Mucosa of descending colon (tissue), 3 donors: ENCODE data around the gene ARFRP1. TPM values are rescaled to one million over a fixed set of nuclear protein-coding genes. Genes with fewer than 3 reads are reported as not detected.

Source experiments
- ATAC-seq: fragments of 200-7000 bp; cut with Tn5 transposase; one replicate; pipeline ENCODE4 v1.9.1; 2020; ENCODE audit warnings: mild to moderate bottlenecking, moderate library complexity
- DNase-seq, 3 donors: peaks; one replicate each; pipeline ENCODE4 v3.0.0-alpha.2; 2020
- H3K36me3 ChIP-seq: fragments of 200-600 bp; one replicate; pipeline ENCODE4 v1.8.0; 2021; ENCODE audit warnings: low read depth, mild to moderate bottlenecking
- H3K4me1 ChIP-seq: fragments of 200-600 bp; one replicate; pipeline ENCODE4 v1.8.0; 2021; ENCODE audit warnings: low read depth, mild to moderate bottlenecking
- H3K4me3 ChIP-seq: fragments of 200-600 bp; one replicate; pipeline ENCODE4 v1.8.0; 2021; ENCODE audit warnings: mild to moderate bottlenecking
- H3K9me3 ChIP-seq: fragments of 200-600 bp; one replicate; pipeline ENCODE4 v1.8.0; 2021; ENCODE audit warnings: mild to moderate bottlenecking
- intact Hi-C, 2 donors: fragments of 100-400 bp; cut with DNase I in 1 of 2; cut with micrococcal nuclease in 1 of 2; formaldehyde crosslinking; loops; one replicate each; pipeline versions ENCODE4 v1.11.0 to v1.11.1; 2022; cut with DNase I, micrococcal nuclease
- total RNA-seq, 3 donors: library from RNA; stranded (reverse); fragmentation: NEBNext Ultra II Directional in 2 of 3; extraction: Animal tissue kit (Norgen Biotek cat#: 25700) in 2 of 3; gene quantifications; one replicate each; pipeline versions ENCODE4 v1.2.1 to v1.2.4, GENCODE V29; 2021 to 2023
- TF ChIP-seq, protein P1 (sequence below): fragments of 200-600 bp; IDR thresholded peaks from one replicate; pipeline ENCODE4 v1.8.0; 2022; ENCODE audit warnings: antibody characterized with exemption, mild to moderate bottlenecking
- donor health status: DM: no; HTN: no; CAD: no; lungs with moderate emphysema.
- donor health status: DM: no; HTN: no; CAD: no.
- donor health status: DM: no; HTN: yes; CAD: no.

The ARFRP1 gene
- total RNA-seq, 3 donors from 2014 or later: 64.5 to 69.7 (median 68.6) TPM

DNA sequence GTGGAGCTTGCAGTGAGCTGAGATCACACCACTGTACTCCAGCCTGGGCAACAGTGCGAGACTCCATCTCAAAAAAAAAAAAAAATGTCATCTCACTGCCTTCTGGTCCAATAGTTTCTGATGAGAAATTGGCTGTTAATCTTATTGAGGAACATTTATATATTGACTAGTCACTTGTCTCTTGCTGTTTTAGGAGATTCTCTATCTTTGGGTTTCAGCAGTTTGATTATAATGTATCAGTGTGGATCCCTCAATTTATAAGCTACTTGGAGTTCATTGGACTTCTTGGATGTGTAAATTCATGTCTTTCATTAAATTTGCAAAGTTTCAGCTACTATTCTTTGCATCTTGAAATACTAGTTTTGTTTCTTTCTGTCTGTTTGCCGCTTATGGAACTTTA lies 11.2 kb upstream of the ARFRP1 start:
- no peaks in the 10 kb centered on the region for H3K36me3 ChIP-seq
- TF ChIP-seq, protein P1, sequence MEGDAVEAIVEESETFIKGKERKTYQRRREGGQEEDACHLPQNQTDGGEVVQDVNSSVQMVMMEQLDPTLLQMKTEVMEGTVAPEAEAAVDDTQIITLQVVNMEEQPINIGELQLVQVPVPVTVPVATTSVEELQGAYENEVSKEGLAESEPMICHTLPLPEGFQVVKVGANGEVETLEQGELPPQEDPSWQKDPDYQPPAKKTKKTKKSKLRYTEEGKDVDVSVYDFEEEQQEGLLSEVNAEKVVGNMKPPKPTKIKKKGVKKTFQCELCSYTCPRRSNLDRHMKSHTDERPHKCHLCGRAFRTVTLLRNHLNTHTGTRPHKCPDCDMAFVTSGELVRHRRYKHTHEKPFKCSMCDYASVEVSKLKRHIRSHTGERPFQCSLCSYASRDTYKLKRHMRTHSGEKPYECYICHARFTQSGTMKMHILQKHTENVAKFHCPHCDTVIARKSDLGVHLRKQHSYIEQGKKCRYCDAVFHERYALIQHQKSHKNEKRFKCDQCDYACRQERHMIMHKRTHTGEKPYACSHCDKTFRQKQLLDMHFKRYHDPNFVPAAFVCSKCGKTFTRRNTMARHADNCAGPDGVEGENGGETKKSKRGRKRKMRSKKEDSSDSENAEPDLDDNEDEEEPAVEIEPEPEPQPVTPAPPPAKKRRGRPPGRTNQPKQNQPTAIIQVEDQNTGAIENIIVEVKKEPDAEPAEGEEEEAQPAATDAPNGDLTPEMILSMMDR: no peak
- ATAC-seq: no peak

DNA sequence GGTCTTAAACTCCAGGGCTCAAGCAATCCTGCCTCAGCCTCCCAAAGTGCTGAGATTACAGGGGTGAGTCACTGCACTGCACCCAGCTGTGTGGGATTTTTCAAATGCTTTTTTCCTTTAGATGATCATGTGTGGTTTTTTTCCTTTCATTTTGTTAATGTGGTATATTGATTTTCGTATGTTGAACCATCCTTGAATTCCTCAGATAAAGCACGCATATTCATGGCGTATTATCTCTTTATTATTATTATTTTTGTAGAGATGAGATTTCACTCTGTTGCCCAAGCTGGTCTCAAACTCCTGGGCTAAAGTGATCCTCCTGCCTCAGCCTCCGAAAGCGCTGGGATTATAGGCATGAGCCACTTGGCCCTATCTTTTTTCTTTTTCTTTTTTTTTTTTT lies 7.1 kb upstream of the ARFRP1 start:
- Histone ChIP-seq H3K9me3 (peaks cover 14% of the 10 kb centered on the region), H3K4me3 (no peak overlapping the region), H3K4me1 (no peaks in the 10 kb centered on the region), H3K36me3 (no peaks in the 10 kb centered on the region)
- ATAC-seq (no peak), DNase-seq (no peak)
- intact Hi-C loops: no loop called here
- TF ChIP-seq, protein P1: no peak

More for the DNA sequence above, 11.2 kb upstream of the ARFRP1 start:
- H3K9me3 ChIP-seq: peaks cover 14% of the 10 kb centered on the region
- DNase-seq: no peak
- no peaks in the 10 kb centered on the region for H3K4me1 ChIP-seq
- no peak overlapping the region for H3K4me3 ChIP-seq
- intact Hi-C loops: no loop called here

DNA sequence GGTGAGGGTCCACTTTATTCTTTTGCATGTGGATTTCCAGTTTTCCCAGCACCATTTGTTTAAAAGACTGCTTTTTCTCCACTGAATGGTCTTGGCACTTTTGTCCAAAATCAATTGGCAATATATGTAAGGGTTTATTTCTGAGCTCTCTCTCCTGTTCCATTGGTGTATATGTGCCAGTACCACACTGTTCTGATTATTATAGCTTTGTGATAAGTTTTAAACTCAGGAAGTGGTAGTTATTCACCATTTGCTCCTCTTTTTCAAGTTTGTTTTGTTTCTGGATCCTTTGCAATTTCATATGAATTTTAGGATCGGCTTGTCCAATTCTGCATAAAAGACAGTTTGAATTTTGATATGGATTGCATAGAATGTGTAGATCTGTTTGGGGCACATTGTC lies 4.4 kb upstream of the ARFRP1 start:
- ATAC-seq (no peak), DNase-seq (no peak)
- no peaks in the 10 kb centered on the region for H3K36me3 ChIP-seq
- intact Hi-C loops: no loop called here
- TF ChIP-seq, protein P1: no peak
- H3K9me3 ChIP-seq: peaks cover 7% of the 10 kb centered on the region
- H3K4me1 ChIP-seq: peaks cover 10% of the 10 kb centered on the region
- H3K4me3 ChIP-seq: no peak overlapping the region

DNA sequence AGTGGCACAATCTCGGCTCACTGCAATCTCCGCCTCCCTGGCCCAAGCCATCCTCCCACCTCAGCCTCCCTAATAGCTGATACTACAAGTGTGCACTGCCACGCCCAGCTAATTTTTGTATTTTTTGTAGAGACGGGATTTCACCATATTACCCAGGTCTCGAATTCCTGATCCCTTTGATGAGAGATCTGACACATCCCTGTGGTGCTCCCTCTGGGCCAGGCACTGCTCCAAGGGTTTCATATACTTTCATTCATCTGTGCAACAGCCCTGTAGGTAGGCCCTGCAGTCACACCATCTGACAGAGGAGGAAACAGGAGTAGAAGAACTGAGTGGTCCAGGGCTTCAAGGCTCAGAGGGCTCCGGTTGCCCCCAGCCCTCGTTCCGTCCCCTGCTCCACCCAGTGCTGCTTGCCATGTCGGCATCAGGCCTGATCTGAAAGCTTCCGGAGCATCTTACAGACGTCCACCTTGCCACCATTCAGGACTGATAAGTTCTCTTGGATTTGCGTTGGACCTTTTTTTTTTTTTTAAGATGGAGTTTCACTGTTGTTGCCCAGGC lies 3.4 kb upstream of the ARFRP1 start:
- no peak for ATAC-seq
- H3K36me3 ChIP-seq: no peaks in the 10 kb centered on the region

DNA sequence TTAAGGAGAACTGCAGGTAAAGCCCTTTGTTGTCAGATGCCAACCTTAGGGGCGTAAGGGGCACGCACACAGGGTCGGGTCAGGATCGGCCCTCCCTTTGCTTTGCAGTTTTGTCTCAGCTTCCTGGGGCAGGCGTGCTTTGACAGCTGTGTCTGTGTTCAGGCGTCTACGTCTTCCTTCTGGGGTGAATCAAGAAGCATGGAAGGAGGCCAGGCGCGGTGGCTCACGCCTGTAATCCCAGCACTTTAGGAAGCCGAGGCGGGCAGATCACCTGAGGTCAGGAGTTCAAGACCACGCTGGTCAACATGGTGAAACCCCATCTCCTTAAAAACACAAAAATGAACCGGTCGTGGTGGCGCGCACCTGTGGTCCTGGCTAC lies 1.4 kb upstream of the ARFRP1 start:
- H3K36me3 ChIP-seq: no peaks in the 10 kb centered on the region
- peaks cover 18% of the 10 kb centered on the region for H3K4me1 ChIP-seq
- H3K9me3 ChIP-seq: no peaks in the 10 kb centered on the region
- peak in 1 of 3 donors; percentile 47 for DNase-seq
- ATAC-seq: no peak
- H3K4me3 ChIP-seq: no peak overlapping the region
- TF ChIP-seq, protein P1: no peak
- intact Hi-C loops: no loop called here

More for the DNA sequence above, 3.4 kb upstream of the ARFRP1 start:
- intact Hi-C loops: no loop called here
- H3K9me3 ChIP-seq: peaks cover 7% of the 10 kb centered on the region
- peak in 1 of 3 donors; percentile 26 for DNase-seq
- TF ChIP-seq, protein P1: no peak
- H3K4me1 ChIP-seq: peaks cover 14% of the 10 kb centered on the region
- H3K4me3 ChIP-seq: no peak overlapping the region
